IMR-90 (cell line): ENCODE data around the gene SLC46A1. TPM values are rescaled to one million over a fixed set of nuclear protein-coding genes. Genes with fewer than 3 reads are reported as not detected.

Source experiments
- ATAC-seq: fragments of 200-7000 bp; cut with Tn5 transposase; 2 replicates; pipeline ENCODE4 v1.9.1; 2020; ENCODE audit warnings: low read depth, mild to moderate bottlenecking, moderate library complexity
- BruUV-seq: library from RNA; stranded (reverse); fragments of 400-500 nt; replicated peaks from 2 replicates; lab custom pipeline; 2021; lab: Mats Ljungman, UMichigan
- CTCF ChIA-PET: fragments of 300-600 bp; formaldehyde crosslinking; extraction: SDS; loops from one replicate; lab custom pipeline; 2021; ENCODE audit warnings: antibody characterized with exemption; lab: Yijun Ruan, JAX
- POLR2A ChIA-PET: fragments of 300-600 bp; sonication (Branson Sonifier 250); formaldehyde crosslinking; loops from one replicate; lab custom pipeline; 2022; ENCODE audit warnings: antibody characterized with exemption; ENCODE audit not compliant: unreplicated experiment; lab: Charles Lee
- DNase-seq: peaks from one replicate; pipeline ENCODE4 v3.0.0; 2013
- H2AFZ ChIP-seq: replicated peaks from 2 replicates; pipeline ENCODE3; 2013; ENCODE audit warnings: low read length, mild to moderate bottlenecking; ENCODE audit not compliant: poor library complexity
- H2AK5ac ChIP-seq: 2 replicates; pipeline ENCODE4 v1.6.1; 2013; ENCODE audit warnings: low read depth, low read length, inconsistent platforms
- H2AK9ac ChIP-seq: replicated peaks from 2 replicates; pipeline ENCODE3; 2013; ENCODE audit warnings: mild to moderate bottlenecking, low read depth, low read length, moderate library complexity; ENCODE audit not compliant: poor library complexity
- H2BK120ac ChIP-seq: 2 replicates; pipeline ENCODE4 v1.6.1; 2013; ENCODE audit warnings: low read depth, low read length, inconsistent platforms
- H2BK15ac ChIP-seq: 3 replicates; pipeline ENCODE4 v1.6.1; 2013; ENCODE audit warnings: low read depth, low read length, inconsistent platforms
- H2BK20ac ChIP-seq: 2 replicates; pipeline ENCODE4 v1.6.1; 2013; ENCODE audit warnings: low read depth, mild to moderate bottlenecking, inconsistent platforms, low read length, moderate library complexity
- H2BK5ac ChIP-seq: 2 replicates; pipeline ENCODE4 v1.6.1; 2013; ENCODE audit warnings: mild to moderate bottlenecking, low read depth, low read length, inconsistent platforms; ENCODE audit not compliant: poor library complexity, severe bottlenecking
- H3K14ac ChIP-seq: replicated peaks from 2 replicates; pipeline ENCODE4 v1.6.1; 2013; ENCODE audit warnings: low read depth, low read length, inconsistent platforms
- H3K18ac ChIP-seq: 2 replicates; pipeline ENCODE4 v1.6.1; 2013; ENCODE audit warnings: low read depth, low read length, control low read depth
- H3K23ac ChIP-seq: 2 replicates; pipeline ENCODE4 v1.6.1; 2013; ENCODE audit warnings: low read depth, low read length, inconsistent platforms
- H3K27ac ChIP-seq: 2 replicates; pipeline ENCODE4 v1.5.1; 2013; ENCODE audit warnings: mild to moderate bottlenecking, control low read depth, low read length; ENCODE audit not compliant: insufficient read depth
- H3K27me3 ChIP-seq: 2 replicates; pipeline ENCODE4 v1.6.1; 2013; ENCODE audit warnings: low read length; ENCODE audit not compliant: control insufficient read depth, insufficient read depth
- H3K36me3 ChIP-seq: 2 replicates; pipeline ENCODE4 v1.6.1; 2013; ENCODE audit warnings: low read length, mixed read lengths; ENCODE audit not compliant: control insufficient read depth, insufficient read depth
- H3K4ac ChIP-seq: 2 replicates; pipeline ENCODE4 v1.6.1; 2013; ENCODE audit warnings: low read depth, low read length, inconsistent platforms
- H3K4me1 ChIP-seq: 2 replicates; pipeline ENCODE4 v1.6.1; 2013; ENCODE audit warnings: low read length, mixed read lengths; ENCODE audit not compliant: control insufficient read depth, insufficient read depth
- H3K4me2 ChIP-seq: 2 replicates; pipeline ENCODE4 v1.6.1; 2013; ENCODE audit warnings: low read depth, mild to moderate bottlenecking, control low read depth, low read length, moderate library complexity
- H3K4me3 ChIP-seq: 2 replicates; pipeline ENCODE4 v1.5.1; 2013; ENCODE audit warnings: low read depth, mild to moderate bottlenecking, control low read depth, low read length, moderate library complexity; ENCODE audit not compliant: insufficient read depth
- H3K56ac ChIP-seq: 2 replicates; pipeline ENCODE4 v1.6.1; 2013; ENCODE audit warnings: low read length, inconsistent platforms; ENCODE audit not compliant: insufficient read depth; ENCODE audit errors: extremely low read depth
- H3K79me1 ChIP-seq, 2 experiments: 2 replicates each; pipeline ENCODE4 v1.6.1; 2013; ENCODE audit warnings: low read length in 2 of 2, inconsistent platforms in 1 of 2, low read depth in 1 of 2
- H3K9ac ChIP-seq: 2 replicates; pipeline ENCODE4 v1.6.1; 2013; ENCODE audit warnings: low read depth, low read length, control low read depth
- H3K9me1 ChIP-seq: 2 replicates; pipeline ENCODE4 v1.6.1; 2013; ENCODE audit warnings: low read length, inconsistent platforms; ENCODE audit not compliant: insufficient read depth
- H3K9me3 ChIP-seq: 2 replicates; pipeline ENCODE4 v1.6.1; 2013; ENCODE audit warnings: low read length; ENCODE audit not compliant: control insufficient read depth, insufficient read depth
- H4K20me1 ChIP-seq: 2 replicates; pipeline ENCODE4 v1.6.1; 2013; ENCODE audit warnings: low read length, inconsistent platforms; ENCODE audit not compliant: insufficient read depth
- H4K5ac ChIP-seq: 2 replicates; pipeline ENCODE4 v1.6.1; 2013; ENCODE audit warnings: mild to moderate bottlenecking, low read depth, low read length, control low read depth
- H4K8ac ChIP-seq, 2 experiments: 2 replicates each; pipeline ENCODE4 v1.6.1; 2013; ENCODE audit warnings: low read depth in 2 of 2, low read length in 2 of 2, control low read depth in 1 of 2, inconsistent platforms in 1 of 2
- H4K91ac ChIP-seq: 2 replicates; pipeline ENCODE4 v1.6.1; 2013; ENCODE audit warnings: low read depth, low read length, inconsistent platforms; ENCODE audit not compliant: insufficient read depth
- CEBPB ChIP-seq: IDR thresholded peaks from 2 replicates; pipeline ENCODE4 v1.6.1; 2012; ENCODE audit warnings: low read depth, low read length, improper control_type of control experiment
- CHD1 ChIP-seq: IDR thresholded peaks from 2 replicates; pipeline ENCODE4 v1.6.1; 2012; ENCODE audit warnings: low read depth, low read length, improper control_type of control experiment
- MAZ ChIP-seq: IDR thresholded peaks from 2 replicates; pipeline ENCODE4 v1.6.1; 2012; ENCODE audit warnings: low read depth, mild to moderate bottlenecking, low read length, improper control_type of control experiment, moderate library complexity, borderline replicate concordance
- NFE2L2 ChIP-seq: fragments of 150-350 bp; IDR thresholded peaks from 2 replicates; pipeline ENCODE4 v1.6.1; 2016; ENCODE audit warnings: low read depth, mild to moderate bottlenecking, low read length
- POLR2A ChIP-seq: IDR thresholded peaks from 2 replicates; pipeline ENCODE4 v1.6.1; 2012; ENCODE audit warnings: mild to moderate bottlenecking, low read depth, low read length
- WGBS, 2 experiments: methylation state at CpG; one replicate each; pipeline versions ENCODE4 v1.1.5 to v1.1.7; 2013; ENCODE audit warnings: missing lambda C conversion rate in 2 of 2; ENCODE audit not compliant: insufficient read length in 1 of 2; ENCODE audit errors: extremely low coverage in 2 of 2; 5-methylcytosine and 5-hydroxymethylcytosine counted together
- dilution Hi-C: fragments of 300-500 bp; cut with HindIII; formaldehyde crosslinking; loops from one replicate; pipeline ENCODE4 v1.14.3; 2018; ENCODE audit warnings: low sequenced_read_pairs; ENCODE audit not compliant: unreplicated experiment
- in situ Hi-C: fragments of 300-500 bp; cut with MboI; formaldehyde crosslinking; loops from 3 replicates; pipeline ENCODE4 v1.14.3; 2019; ENCODE audit warnings: low sequenced_read_pairs, inconsistent platforms, mixed read lengths
- intact Hi-C: fragments of 100-400 bp; cut with micrococcal nuclease; formaldehyde crosslinking; loops from 2 replicates; pipeline ENCODE4 v1.10.0; 2022
- polyA plus RNA-seq, 3 experiments: library from polyadenylated mRNA; depleted of rRNA; stranded (reverse); fragments of >200 nt; gene quantifications; 2 replicates each; pipeline ENCODE4 v1.2.3, GENCODE V29; 2012; ENCODE audit warnings: low replicate concordance in 1 of 3
- total RNA-seq: library from RNA; depleted of rRNA; stranded (reverse); fragments of >200 nt; gene quantifications from 2 replicates; pipeline ENCODE4 v1.2.3, GENCODE V29; 2012
- TF ChIP-seq, protein P1 (sequence below): conservative IDR thresholded peaks from 2 replicates; pipeline ENCODE4 v1.5.1; 2012; ENCODE audit warnings: mild to moderate bottlenecking, low read depth, low read length, improper control_type of control experiment

The SLC46A1 gene
- total and polyA plus RNA-seq, 2 of the 4 experiments (the other 2 are of a cell fraction), result 2.7 to 3.9 TPM

DNA sequence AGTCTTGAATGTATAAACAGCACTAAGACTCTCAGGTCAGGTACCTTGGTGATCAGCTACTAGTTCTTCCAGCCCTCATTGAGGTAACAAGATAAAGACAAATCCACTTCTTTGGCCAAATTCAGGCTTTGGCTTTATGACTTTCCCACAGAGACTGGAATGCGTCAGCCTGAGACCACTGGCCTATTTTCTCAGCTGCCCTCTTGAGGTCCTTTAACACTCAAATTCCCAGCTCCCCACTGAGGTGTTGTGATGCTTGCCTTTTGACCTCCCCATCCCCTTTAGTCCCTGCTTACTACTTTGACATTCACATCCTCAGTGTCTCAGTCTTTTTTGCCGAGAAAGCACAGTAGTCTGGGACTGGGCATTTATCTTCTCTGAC lies 59.8 kb downstream of the SLC46A1 start:
- DNase-seq, result no peak
- Histone ChIP-seq H3K4ac (peak overlapping the region; percentile 72), H3K9ac (peak overlapping the region; percentile 27; the same call in 1 of the 2 replicates), H2AFZ (no peak overlapping the region), H3K79me1 (peaks cover 20 to 63% of the 10 kb centered on the region in 2 experiments), H3K9me1 (peaks cover 12% of the 10 kb centered on the region; the same call in 1 of the 2 replicates), H4K8ac (peak overlapping the region in 1 of 2 experiments; percentile 46; a peak in 2 of 4 replicates), H3K23ac (peak overlapping the region; percentile 66), H2BK15ac (no peak overlapping the region; the same call in 2 of the 3 replicates), H3K18ac (peak overlapping the region; percentile 39), H3K36me3 (peaks cover 82% of the 10 kb centered on the region), H3K4me3 (no peak overlapping the region), H3K56ac (no peak overlapping the region), H3K14ac (0 out of 2 replicates have a peak overlapping the region, but pooled peaks have one; percentile 19), H3K4me1 (peaks cover 16% of the 10 kb centered on the region), H2AK5ac (no peak overlapping the region; the same call in 1 of the 2 replicates), H3K27ac (peak overlapping the region; percentile 54), H3K27me3 (no peaks in the 10 kb centered on the region), H2AK9ac (no peak overlapping the region), H3K9me3 (no peaks in the 10 kb centered on the region), H2BK20ac (no peak overlapping the region), H4K20me1 (peaks cover 13% of the 10 kb centered on the region), H4K91ac (peak overlapping the region; percentile 43; the same call in 1 of the 2 replicates), H3K4me2 (no peak overlapping the region), H4K5ac (peak overlapping the region; percentile 35; the same call in 1 of the 2 replicates), H2BK120ac (0 out of 2 replicates have a peak overlapping the region, but pooled peaks have one; percentile 5), H2BK5ac (peak overlapping the region; percentile 79)
- no TSS peak for BruUV-seq
- CTCF ChIA-PET, result interaction anchor here (0.6 to 1.7 kb wide), 2 partner anchors 305 to 453 kb away, joined by 4 to 5 read pairs; partner anchors contain the start of gene LYRM9
- POLR2A ChIA-PET, result interaction anchor here (1.6 to 2.8 kb wide), 2 partner anchors 11 to 12 kb away, joined by 8 to 9 read pairs; partner anchors contain the start of genes IFT20, POLDIP2 and TNFAIP1
- ATAC-seq, result no peak
- in situ Hi-C loops, result loop anchor here (25.0 kb wide), 1 partner anchor 809 kb away; no protein-coding TSS in a partner anchor
- dilution Hi-C loops, result no loop called here
- WGBS, 2 experiments, result no CpG with 5 or more reads among the region's 2 CpGs
- TF ChIP-seq, protein P1, sequence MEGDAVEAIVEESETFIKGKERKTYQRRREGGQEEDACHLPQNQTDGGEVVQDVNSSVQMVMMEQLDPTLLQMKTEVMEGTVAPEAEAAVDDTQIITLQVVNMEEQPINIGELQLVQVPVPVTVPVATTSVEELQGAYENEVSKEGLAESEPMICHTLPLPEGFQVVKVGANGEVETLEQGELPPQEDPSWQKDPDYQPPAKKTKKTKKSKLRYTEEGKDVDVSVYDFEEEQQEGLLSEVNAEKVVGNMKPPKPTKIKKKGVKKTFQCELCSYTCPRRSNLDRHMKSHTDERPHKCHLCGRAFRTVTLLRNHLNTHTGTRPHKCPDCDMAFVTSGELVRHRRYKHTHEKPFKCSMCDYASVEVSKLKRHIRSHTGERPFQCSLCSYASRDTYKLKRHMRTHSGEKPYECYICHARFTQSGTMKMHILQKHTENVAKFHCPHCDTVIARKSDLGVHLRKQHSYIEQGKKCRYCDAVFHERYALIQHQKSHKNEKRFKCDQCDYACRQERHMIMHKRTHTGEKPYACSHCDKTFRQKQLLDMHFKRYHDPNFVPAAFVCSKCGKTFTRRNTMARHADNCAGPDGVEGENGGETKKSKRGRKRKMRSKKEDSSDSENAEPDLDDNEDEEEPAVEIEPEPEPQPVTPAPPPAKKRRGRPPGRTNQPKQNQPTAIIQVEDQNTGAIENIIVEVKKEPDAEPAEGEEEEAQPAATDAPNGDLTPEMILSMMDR, result no peak
- TF ChIP-seq MAZ (no peak), CHD1 (no peak), CEBPB (no peak), NFE2L2 (no peak), POLR2A (no peak)
- intact Hi-C loops, result loop anchor here (2.0 kb wide), 1 partner anchor 541 kb away; no protein-coding TSS in a partner anchor
